HG02970 (cell line): ENCODE results near the gene ARL6IP4.
A peak's percentile ranks its signal among the peaks of the same experiment; 100 is the strongest.

Experiments used
- ATAC-seq: cut with Tn5 transposase; IDR thresholded peaks from one replicate; pipeline ENCODE4 v1.9.1; 2021; ENCODE audit warnings: mild to moderate bottlenecking, moderate library complexity, moderate number of reproducible peaks; ENCODE audit not compliant: unreplicated experiment, low FRiP score

The ARL6IP4 gene

GRCh38 chr12:122956035-122956434, 24.4 kb upstream of the ARL6IP4 start:
- ATAC-seq, result no peak

GRCh38 chr12:122958198-122958888, 22.1 kb upstream of the ARL6IP4 start:
- ATAC-seq, result no peak

DNA sequence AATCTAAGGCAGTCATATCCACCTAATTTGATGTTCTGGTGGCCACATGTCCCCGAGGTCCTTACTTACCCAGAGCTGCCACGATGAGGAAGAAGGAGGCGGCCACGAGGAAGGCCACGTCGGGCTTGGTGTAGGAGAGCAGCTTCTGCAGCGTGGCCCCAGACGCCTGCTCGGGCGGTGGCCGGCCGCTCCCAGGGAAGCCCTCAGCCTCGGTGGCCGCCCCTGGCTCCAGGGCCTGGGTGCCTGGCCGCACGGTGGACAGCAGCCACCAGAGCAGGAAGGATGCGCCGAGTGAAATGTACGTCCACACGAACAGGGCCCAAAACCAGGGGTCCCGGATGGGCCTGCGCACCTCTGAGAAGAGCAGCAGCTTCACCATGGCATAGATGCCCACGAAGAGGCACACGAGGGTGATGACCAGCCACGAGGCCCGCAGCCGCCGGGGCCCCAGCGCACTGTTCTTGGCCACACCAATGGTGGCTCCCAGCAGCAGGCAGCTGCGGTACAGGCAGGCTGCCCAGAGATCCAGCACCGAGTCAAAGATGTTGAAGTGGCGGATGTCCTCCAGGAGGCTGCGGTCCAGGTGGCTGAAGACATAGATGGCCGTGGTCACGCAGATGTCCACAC, 20.8 kb upstream of the ARL6IP4 start:
- ATAC-seq, result no peak

- no peak for ATAC-seq
These were observed 20.3 kb upstream of the ARL6IP4 start for GRCh38 chr12:122960193-122960569.

DNA sequence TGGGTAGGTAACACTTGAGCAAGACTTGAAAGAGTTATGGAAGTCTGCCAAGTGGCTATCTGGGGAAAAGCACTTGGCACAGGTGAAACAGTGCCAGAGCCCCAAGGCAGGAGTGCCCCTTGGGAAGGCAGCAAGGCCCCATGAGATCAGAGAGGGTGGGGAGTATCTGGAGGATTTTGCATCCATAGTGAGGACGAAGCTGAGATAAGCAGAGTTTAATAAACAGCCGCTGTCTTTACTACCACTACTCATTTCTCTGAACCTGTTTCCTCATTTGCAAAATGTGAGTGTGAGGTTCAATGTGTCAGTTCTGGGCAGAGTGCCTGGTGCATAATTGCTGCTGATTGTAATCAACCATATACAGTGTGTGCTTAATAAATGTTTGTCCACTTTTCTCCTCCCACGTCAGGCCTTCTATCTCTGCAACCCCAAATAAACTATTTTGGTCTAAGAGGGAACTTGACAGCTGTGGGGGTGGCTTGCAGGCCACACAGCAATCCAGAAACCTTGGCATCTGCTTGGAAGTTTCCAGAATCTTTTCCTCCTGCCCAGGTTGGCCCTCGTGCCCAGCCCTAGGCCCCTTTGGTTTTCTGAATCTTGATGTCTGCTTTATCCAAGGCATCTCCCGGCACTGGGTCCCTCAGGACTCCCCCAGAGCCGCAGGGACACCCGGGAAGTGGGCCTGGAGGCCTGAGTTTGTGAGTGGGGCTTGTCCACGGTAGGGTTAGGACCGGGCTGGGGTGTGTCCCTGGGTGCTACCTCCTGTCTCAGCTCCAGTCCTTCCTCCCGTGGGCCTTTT, 18.8 kb upstream of the ARL6IP4 start:
- ATAC-seq, result no peak

DNA sequence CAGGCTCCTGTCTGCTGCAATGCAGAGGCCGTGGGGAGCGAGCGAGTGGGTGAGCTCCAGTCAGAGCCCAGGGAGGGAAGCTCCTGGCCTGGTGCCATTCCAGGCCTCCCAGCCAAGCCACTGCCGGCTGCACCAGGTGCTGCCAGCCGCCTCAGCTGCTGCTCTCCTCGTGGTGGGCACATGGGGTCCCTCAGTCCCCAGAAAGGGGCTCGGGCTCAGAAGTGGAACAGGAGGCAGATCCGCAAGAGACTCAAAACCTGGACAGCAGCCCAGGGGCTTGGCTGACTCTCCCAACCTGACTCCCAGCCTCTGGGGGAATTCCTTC, 16.6 kb upstream of the ARL6IP4 start:
- no peak for ATAC-seq

GRCh38 chr12:122964439-122965257, 15.8 kb upstream of the ARL6IP4 start:
- no peak for ATAC-seq

DNA sequence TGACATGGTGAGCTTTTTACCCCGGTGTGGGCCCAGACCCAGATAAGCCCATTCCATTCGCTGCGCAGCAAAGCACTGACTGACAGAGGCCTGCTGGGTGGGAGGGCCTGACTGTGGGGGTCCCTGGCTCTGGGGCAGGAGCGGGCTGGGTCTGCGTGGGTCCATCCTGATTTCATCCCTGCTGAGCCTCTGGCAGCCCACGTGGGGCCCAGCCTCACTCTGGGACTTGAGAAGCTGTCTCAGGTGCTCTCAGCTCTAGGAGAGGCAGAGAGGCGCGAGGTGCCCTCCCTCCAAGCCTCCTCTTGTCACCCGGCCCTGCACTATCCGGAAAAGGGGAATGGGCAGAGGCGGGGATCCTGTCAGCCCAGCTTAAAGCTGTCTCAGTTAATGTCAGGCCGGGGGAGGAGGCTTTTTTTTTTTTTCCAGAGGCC, 15.1 kb upstream of the ARL6IP4 start:
- ATAC-seq, result no peak

DNA sequence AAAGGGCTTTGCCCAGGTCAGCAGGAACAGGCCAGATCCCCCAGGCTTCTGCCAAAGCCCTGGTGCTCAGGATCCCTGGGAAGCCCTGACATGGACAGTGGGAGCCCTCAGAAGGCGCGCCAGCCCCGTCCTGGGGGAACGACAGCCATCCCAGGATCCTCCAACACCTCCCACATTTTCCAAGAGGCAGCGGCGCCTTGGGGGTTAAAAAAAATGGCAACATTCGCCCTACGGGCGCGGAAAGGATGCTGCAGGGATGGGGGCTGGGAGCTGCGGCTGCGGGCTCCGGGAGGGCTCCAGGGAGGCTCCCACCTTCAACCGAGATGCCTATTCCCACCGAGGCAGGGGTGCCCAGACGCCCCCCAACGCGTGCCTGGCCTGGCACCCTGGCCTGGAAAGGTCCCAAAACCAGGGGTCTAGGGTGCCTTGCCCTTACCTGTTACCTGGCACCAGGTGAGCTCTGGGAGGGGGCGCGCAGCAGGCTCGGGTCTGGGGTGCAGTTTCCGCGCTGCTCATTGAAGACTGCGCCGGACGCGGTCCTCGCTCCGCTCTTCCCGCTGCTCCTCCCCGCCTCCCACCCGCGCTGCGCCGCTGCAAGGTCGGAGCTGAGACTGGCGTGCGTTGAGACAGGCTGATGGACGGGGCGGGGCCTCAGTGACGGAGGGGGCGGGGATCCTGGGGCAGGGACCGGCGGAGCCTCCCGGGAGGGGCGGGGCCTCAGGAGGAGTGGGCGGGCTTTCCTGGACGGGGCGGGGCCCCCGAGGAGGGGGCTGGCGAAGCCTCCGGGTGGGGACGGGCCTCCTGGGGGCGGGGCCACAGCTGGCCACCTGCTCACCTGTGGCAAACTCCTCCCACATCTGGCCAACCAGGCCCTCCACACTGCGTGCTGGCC, 14.4 kb upstream of the ARL6IP4 start, which contains the start of gene ABCB9:
ABCB9 (minus strand) TSS at position 613 of the 892 bp plus-strand sequence. CDS start 6,228 bp downstream, outside the sequence.
- peak; percentile 74 for ATAC-seq

DNA sequence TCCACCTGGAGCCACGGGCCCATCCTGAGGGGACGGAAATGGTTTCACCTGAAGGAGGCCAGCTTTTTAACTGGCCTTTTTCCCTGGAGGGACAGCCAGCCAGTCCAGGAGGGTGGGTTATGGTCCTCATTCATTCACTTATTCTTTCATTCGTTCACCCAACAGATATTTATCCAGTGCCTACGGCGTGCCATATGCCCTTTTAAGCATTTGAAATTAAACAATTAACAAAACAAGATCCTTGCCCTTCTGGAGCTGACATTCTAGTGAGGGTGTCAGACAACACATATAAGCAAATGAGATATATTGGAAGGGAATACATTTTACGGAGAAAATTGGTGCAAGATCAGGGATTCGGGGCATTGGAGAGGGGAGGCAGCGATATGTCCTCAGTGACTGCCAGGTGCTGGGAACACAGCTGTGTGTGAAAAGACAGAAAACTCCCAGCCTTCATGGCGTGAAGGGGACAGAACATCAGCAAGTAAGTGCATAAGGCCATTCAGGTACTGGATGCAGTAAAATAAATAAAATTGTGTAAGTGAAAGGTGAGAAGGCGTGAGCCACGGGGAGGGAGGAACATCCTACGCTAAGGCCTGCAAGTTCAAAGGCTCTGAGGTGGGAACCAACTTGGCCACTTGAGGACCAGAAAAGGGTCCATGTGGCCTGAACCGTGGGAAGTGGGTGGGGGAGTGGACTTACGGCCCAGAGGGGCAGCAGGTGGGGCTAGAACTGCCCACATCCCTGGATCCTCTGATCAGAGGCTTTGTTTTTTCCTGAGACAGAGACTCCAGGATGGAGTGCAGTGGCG, 13.5 kb upstream of the ARL6IP4 start:
- ATAC-seq, result no peak

DNA sequence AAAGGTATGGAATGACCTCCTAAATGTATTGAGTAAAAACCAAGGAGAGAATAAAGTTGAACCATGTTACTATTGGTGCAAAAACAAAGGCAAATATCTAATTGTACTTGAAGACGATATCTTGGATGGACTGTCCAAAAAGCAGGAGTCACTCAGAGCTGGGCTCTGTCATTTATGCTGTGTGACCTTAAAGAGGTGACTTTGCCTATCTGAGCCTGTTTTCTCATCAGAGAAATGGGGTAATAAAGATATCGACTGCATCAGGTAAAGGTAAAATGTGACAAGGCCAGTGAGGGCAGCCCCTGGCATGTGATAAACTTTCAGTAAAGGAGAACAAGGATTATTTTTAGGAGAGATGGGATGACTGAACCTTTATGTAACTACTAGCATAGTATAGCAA, 12.4 kb upstream of the ARL6IP4 start:
- no peak for ATAC-seq

DNA sequence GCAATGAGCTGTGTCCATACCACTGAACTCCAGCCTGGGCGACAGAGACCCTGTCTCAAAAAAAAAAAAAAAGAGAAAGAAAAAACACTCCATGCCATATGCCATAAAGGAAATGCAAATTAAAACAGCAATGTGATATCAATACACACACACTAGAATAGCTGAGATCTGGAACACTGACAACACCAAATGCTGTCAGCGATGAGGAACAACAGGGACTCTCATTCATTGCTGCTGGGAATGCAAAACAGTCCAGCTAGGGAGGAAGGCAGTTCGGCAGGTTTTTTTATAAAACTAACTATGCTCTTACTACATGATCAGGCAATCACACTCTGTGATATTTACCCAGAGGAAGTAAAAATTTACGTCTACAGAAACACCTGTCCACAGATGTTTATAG, 10.8 kb upstream of the ARL6IP4 start:
- ATAC-seq, result no peak

DNA sequence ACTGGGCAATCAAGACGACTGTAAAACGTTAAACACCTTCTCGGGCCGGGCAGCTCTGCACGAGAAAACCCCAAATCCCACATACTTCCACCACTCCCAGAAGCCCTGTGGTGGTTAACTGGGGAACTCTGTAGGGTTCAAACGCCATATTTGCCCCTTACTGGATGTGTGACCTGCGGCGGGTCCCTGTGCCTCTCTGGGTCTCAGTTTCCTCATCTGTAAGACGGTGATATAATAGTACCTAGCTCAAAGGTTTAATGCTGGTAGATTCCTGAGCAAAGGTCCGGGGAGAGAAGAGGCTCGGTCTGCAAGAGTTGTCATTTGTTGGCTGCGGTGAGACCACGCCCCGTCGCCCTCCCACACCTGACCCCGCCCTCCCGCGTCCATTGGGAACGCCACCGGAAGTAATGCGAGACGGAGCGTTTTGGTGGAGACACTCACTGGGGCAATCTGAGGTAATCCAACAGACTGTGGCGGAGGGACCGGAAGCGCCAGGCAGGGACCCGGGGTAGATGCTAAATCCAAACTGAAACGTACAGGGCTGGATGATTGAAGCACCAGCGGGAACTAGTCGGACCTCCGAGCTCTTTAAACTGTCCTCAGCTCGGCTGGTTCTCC, 6.1 kb upstream of the ARL6IP4 start:
- peak; percentile 64 for ATAC-seq

GRCh38 chr12:122974892-122975789, 5.3 kb upstream of the ARL6IP4 start, which contains the start of gene OGFOD2:
Gene OGFOD2, plus strand, starts transcription at chr12:122975244. Its CDS starts 8 bp downstream, at chr12:122975252.
- peak; percentile 80 for ATAC-seq

DNA sequence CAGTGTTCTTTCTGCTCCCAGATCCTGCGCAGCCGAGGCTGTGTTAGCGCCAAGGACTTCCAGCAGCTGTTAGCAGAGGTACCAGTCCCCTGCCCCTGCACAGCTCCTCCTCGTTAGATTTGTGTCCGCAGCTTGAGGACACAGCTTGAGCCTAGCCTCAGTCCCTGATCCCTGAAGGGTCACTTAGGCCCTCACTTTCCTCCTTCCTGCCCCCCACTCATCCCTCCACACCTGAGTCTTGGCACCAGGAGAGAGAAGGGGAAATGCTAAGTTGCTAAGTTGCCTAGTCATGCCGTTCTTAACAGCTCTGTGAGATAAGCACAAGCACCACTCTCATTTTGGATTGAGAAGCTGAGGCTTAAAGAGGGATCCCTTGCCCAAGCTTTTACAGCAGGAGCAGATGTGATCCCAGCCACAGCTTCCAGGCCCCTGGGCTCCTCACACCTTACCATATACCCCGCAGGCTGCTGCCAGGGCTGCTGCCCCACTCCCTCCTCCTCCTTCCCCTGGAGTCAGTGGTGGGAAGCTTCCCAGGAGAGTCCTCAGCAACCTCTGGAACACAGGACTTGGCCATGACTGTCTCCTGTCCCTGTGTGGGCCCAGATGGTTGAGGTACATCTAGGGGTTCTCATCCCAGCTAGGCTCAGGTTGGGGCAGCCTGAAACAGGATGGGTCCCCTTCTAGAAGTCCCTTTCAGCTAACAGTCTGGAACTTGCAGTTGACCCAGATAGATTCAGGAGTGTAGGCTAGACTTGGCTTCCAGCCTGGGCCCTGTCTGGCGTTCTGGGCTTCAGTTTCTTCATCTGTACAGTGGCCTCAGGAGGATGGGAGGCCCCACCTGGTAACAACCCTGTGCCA, 4.5 kb upstream of the ARL6IP4 start:
- no peak for ATAC-seq

GRCh38 chr12:122976648-122976975, 3.9 kb upstream of the ARL6IP4 start:
- no peak for ATAC-seq

DNA sequence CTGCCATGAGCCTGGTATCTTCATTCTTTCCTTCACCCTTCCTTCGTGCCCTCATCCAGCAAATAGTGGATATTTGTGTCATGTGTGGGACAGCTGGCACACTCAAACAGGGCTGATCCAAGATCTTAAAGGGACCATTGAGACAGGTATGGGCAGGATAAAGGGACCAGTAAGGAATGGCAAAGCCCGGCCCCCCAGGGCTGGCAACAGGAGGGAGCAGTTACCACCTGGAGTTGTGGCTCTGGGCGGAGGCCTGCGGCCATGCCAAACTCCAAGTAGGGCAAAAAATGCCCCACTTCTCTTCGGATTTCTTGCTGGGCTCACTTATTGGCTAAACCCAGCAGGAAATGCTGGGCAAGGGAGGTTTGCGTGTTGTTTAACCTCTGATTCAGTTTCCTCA, 3.3 kb upstream of the ARL6IP4 start:
- no peak for ATAC-seq
